Astrocyte of the spinal cord (primary cell): Measurements from ENCODE around the gene SKP2.

Source experiments
- DNase-seq: peaks from one replicate; pipeline ENCODE4 v3.0.0; 2011; ENCODE audit warnings: low read depth, low spot score
- H3K4me3 ChIP-seq: 2 replicates; pipeline ENCODE4 v1.5.1; 2011; ENCODE audit warnings: low read depth, mild to moderate bottlenecking, low read length, moderate library complexity
- CTCF ChIP-seq: IDR thresholded peaks from 2 replicates; pipeline ENCODE4 v1.5.1; 2012; ENCODE audit warnings: low read depth, mild to moderate bottlenecking, low read length, inconsistent platforms
- in situ Hi-C: cut with HindIII; loops from 2 replicates; pipeline ENCODE4 v1.10.0; 2017; ENCODE audit warnings: low sequenced_read_pairs

The SKP2 gene

GRCh38 chr5:36156619-36157018, 4.7 kb downstream of the SKP2 start:
- in situ Hi-C loops, result no loop called here
- peak; percentile 30 for DNase-seq

GRCh38 chr5:36158144-36158543, 6.2 kb downstream of the SKP2 start:
- peak; percentile 19 for DNase-seq
- in situ Hi-C loops, result no loop called here
- H3K4me3 ChIP-seq, result no peak overlapping the region
- no peak for TF ChIP-seq CTCF

More at GRCh38 chr5:36156619-36157018, 4.7 kb downstream of the SKP2 start:
- TF ChIP-seq CTCF, result no peak
- no peak overlapping the region for H3K4me3 ChIP-seq

- H3K4me3 ChIP-seq, result no peak overlapping the region
- DNase-seq, result no peak
- in situ Hi-C loops, result no loop called here
- TF ChIP-seq CTCF, result no peak
Observed at GRCh38 chr5:36160617-36161016, 8.7 kb downstream of the SKP2 start.

GRCh38 chr5:36161361-36161760, 9.4 kb downstream of the SKP2 start:
- no peak for TF ChIP-seq CTCF
- no peak for DNase-seq
- no peak overlapping the region for H3K4me3 ChIP-seq
- in situ Hi-C loops, result no loop called here

- no peak for DNase-seq
- H3K4me3 ChIP-seq, result no peak overlapping the region
- TF ChIP-seq CTCF, result no peak
- in situ Hi-C loops, result no loop called here
Observed at GRCh38 chr5:36162810-36163486, 11.0 kb downstream of the SKP2 start.

- DNase-seq, result no peak
- no peak overlapping the region for H3K4me3 ChIP-seq
- in situ Hi-C loops, result no loop called here
- no peak for TF ChIP-seq CTCF
Observed at GRCh38 chr5:36164461-36164860, 12.6 kb downstream of the SKP2 start.
